ENCODE measurements around the gene BTBD1.

DNA sequence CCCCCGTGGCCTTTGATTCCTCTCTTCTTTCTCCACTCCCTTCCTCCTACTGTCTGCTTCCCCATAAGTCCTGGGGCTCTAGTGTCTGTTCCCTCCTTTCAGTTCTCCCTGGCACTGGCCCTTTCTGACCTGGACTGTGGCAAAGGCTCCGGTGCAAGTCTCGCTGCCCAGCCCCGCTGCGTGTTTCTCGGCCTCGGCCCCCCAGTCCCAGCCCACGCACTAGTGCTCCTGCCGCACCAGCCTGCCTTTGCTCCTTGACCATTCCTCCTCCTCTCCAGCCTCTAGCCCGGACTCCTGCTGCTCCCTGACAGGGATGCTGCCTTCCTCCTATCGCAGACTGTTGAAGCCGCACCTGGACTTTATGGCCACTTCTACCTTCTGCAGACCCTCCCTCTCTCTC lies 42.5 kb upstream of the BTBD1 start:
- no peak for TF ChIP-seq POLR2A (IDR thresholded peaks at IDR 0.05)
- TF ChIP-seq, protein P1, sequence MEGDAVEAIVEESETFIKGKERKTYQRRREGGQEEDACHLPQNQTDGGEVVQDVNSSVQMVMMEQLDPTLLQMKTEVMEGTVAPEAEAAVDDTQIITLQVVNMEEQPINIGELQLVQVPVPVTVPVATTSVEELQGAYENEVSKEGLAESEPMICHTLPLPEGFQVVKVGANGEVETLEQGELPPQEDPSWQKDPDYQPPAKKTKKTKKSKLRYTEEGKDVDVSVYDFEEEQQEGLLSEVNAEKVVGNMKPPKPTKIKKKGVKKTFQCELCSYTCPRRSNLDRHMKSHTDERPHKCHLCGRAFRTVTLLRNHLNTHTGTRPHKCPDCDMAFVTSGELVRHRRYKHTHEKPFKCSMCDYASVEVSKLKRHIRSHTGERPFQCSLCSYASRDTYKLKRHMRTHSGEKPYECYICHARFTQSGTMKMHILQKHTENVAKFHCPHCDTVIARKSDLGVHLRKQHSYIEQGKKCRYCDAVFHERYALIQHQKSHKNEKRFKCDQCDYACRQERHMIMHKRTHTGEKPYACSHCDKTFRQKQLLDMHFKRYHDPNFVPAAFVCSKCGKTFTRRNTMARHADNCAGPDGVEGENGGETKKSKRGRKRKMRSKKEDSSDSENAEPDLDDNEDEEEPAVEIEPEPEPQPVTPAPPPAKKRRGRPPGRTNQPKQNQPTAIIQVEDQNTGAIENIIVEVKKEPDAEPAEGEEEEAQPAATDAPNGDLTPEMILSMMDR (IDR thresholded peaks at IDR 0.05), result no peak
